HK-2 (cell line): Measurements from ENCODE around the gene RAB6A.
A peak's percentile ranks its signal among the peaks of the same experiment; 100 is the strongest.
"Not testable (repeated sequence)": the region's sequence is repeated elsewhere in the genome, so short reads cannot be mapped to it uniquely, and the experiment has no call there.

Experiments used
- DNase-seq: peaks from one replicate; pipeline ENCODE4 v3.0.0-alpha.2; 2018; ENCODE audit not compliant: unreplicated experiment

The RAB6A gene

DNA sequence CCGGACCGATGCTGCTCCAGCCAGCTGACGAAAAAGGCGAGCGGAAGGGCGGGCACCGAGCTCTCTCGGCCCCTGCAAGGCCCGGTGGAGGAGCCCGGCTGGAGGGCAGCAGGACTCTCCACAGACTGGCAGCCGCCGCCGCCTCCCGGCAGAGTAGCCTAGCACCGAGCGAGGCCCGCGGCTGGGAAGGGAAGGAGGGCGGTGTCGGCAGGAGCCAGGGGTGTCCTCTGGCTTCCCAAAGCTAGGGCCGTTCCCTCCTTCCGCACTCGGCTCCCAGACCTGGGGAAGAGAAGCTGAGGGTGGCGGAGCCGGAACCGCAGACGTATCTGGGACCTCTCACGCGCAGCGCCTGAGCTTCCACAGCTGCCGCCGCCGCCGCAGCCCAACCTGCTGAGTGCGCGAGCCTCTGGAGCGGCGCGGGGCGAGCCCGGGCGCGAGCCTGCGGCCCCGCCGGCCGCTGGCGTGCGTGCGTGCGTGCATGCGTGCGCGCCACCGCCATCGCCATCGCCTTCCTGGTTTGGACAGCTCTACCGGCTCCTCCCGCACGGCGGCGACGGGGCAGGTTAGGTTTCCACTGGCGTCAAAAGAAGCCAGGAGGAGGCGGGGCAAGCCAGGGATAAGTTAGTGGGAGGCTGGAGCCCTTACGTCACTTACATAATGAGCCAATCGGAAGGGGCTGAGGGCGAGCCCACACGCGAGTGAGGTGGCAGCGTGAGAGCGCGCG lies at the start of gene RAB6A:
Gene RAB6A (minus strand): TSS at position 396 of the 724 bp plus-strand sequence. CDS start 439 bp downstream, outside the sequence.
- peak; percentile 98 for DNase-seq

DNA sequence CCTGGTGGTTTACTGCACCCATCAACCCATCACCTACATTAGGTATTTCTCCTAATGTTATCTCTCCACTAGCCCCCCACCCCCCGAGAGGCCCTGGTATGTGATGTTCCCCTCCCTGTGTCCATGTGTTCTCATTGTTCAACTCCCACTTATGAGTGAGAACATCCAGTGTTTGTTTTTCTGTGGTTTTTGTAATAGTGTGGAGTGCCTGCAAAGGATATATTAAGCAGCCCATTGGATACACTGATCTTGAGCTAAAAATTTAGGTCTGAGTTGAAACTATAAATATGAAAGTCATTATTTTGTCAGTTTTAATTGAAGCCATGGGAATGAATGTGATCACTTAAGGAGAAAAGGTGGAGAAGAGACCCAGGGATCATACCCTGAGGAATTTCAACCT lies 49.8 kb upstream of the RAB6A start:
- no peak for DNase-seq

DNA sequence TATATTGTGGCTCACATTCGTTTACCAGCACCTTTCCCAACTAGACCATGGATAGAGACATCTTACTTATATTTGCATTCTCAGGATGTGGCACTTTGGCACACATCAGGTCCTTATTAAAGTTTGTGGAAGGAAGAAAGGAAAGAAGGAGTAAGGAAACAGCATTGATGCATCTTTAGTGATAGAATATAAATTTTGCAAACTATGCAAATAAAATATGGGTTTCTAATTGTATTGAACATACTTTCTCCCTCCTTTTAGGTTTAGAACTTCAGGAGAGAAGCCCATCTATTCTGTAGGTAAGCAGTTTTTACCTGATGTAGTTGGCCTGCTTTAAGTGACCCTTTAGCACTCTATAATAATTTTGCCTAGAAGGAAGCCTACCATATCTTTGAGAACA lies 47.2 kb upstream of the RAB6A start:
- DNase-seq = no peak

DNA sequence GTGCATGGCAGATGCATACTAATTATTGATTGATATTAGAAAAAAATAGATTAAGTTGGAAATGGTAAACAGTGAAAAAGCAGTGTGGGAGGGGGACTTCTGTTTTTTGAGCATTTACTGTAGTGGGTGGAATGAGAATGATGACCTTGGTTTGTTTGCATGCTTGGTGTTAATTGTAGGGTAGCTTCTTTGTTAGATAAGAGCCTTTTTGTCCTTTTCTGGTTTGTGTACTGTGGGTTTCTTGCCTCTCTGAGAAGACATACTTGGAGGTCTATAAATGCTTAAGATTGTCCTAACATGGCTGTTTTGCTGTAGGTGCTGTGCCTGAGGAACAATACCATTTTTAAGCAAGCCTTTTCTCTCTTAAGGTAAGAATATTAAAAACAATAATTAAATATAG lies 43.8 kb upstream of the RAB6A start:
- no peak for DNase-seq

DNA sequence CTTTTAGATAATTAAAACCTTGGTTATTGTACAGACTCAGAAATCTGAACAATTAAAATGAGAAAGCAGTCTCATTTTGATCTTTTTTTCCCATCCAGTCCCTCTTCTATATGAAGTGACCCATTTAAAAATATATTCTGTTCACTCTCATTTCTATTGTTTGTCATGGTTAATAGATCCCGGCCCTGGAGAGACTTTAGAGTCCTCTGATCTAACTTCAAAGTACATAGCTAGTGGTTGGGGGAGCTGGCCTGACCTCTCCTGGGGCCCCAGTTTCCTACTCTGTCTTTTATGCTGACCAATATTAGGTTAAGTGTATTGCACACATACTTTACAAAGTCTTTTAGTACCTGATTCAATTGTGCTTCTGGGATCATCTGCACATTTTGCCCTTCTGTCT lies 40.3 kb upstream of the RAB6A start:
- DNase-seq = no peak

DNA sequence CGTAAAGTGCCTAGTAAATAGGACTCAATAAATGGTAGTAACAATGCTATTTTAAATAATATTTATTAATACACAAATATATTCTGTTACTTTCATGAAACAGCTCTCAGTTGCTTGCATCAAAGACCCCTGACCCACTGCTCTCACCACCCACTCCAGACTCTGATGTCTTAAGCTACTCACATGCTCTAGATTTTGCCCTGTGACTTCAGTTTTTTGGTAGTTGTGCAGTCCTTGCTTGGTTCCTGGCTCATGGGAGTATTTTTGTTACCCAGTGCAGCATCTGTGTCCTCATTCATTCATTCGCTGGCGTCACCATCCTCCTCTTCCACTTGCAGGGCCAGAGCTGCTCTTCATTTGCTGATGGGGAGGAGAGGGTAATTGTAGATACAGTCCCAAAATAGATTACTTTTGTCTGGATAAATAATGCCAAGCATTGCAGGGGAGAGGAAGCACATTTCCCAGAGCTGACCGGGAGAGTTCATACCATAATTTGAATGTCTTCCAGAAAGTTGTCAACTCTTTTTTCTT lies 39.5 kb upstream of the RAB6A start:
- DNase-seq = no peak

GRCh38 chr11:73797457-73797856 lies 36.6 kb upstream of the RAB6A start:
- no peak for DNase-seq

GRCh38 chr11:73795925-73796632 lies 35.2 kb upstream of the RAB6A start:
- DNase-seq = no peak

DNA sequence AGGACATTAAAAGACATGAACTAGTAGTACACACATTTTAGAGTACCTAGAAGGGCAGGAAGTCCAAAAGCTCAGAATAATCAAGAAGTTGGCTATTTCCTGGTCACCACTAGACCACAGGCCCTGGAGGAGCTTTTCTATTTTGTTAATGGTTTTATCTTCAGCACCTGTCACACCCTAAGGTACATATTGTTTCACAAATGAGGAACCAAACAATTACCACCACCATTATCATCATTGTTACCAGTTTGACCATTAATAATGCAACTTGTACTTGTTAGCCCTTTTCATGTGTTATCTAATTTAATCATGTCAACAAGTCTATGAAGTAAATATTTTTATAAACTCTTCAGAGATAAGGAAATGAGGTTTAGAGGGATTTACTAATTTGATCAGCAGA lies 31.7 kb upstream of the RAB6A start:
- DNase-seq = no peak

GRCh38 chr11:73789279-73789670 lies 28.4 kb upstream of the RAB6A start:
- DNase-seq = no peak

DNA sequence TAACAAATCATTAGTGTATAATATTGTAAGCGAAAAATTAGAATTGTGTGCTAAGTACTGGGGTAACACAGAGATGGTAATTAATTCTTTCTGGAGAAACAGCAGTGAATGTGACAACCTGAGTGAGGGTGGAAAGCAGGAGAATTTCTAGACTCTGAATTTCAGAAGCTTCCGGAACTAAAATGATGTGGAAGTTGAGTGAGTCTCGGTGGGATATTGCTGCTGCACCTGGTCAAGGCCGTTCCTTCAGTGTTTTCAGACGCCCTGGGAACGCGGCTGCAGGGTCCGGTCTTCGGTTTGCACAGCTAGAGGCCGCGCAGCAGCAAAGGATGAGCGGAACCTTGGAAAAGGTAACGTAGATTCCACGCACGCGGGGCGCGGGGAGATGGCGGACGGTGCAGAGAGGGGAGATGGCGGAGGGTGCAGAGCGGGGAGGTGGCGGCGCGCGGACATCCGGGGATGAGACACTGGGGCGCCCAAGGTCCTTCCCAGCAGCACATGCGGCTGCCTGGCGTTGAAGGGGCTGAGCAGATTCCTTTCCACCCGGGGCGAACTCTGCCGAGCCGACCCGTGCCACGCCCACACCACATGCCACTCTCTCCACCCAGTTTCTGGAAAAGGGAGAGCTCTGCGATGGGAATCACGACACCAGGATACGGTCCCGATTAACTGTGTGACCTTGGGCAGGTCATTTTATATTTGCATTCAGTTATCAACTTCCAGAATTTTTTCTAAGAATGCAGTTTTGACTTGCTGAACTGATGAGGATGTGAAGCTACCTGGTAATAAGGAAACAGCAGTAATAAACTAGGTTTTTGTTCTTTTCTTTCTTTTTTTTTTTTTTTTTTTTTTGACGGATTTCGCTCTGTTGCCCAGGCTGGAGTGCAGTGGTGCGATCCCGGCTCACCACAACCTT lies 27.0 kb upstream of the RAB6A start, which contains the start of gene MRPL48:
Gene MRPL48 (plus strand): TSS at position 232 of the 916 bp plus-strand sequence. CDS start 98 bp downstream, at position 330.
- DNase-seq = peak; percentile 88

DNA sequence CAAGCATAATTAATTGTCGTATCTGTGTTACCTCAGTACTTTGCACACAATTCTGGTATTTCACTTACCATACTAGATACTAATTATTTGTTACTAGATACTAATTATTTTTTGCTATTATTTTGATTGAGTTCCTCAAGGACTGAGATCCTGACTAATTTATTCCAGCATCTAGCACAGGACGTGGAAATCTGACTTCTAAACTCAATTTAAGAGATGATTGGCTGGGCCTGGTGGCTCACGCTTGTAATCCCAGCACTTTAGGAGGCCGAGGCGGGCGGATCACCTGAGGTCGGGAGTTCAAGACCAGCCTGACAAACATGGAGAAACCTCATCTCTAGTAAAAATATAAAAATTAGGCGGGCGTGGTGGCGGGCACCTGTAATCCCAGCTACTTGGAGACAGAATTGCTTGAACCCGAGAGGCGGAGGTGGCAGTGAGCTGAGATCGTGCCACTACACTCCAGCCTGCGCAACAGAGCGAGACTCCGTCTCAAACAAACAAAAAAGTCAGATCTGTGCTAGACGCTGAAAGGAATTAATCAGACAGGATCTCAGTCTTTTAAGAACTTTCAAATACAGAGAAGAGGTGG lies 26.3 kb upstream of the RAB6A start:
- DNase-seq = peak; percentile 2

DNA sequence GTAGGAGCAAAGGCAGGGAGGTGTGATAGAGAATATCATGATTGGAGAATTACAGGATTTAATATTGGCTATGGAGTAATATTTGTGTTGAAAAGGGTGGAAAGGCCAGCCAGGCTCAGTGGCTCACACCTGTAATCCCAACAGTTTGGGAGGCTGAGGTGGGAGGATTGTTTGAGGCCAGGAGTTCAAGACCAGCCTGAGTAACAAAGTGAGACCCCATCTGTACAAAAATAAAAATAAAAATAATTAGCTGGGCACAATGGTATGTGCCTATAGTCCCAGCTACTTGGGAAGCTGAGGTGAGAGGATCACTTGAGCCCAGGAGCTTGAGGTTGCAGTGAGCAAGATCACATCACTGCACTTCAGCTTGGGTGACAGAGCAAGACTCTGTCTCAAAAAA lies 24.6 kb upstream of the RAB6A start:
- DNase-seq = not testable (repeated sequence)

- DNase-seq = no peak
Measured at GRCh38 chr11:73784734-73785133, 23.9 kb upstream of the RAB6A start.

GRCh38 chr11:73784080-73784634 lies 23.3 kb upstream of the RAB6A start:
- DNase-seq = no peak

DNA sequence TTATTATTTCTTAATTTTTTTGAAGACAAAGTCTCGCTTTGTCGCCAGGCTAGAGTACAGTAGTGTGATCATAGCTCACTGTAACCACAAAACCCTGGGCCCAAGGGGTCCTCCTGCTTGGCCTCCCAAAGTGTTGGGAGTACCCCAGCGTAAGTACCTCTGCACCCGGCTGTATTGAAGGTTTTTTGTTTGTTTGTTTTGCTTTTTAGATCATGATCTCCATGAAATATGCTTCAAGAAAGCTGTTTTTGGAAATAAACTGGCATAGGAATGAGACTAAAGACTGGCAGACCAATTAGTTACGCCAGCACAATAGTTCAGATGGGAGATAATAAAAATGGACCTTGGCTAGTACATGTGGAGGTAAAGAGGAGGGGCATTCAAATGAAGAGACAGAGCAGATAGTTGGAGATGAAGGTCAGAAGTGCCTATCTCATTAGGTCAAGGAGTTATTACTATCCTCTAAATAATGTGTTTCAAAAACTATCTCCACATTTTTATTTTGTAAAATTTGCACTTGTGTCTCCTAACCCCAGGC lies 22.7 kb upstream of the RAB6A start:
- DNase-seq = no peak

DNA sequence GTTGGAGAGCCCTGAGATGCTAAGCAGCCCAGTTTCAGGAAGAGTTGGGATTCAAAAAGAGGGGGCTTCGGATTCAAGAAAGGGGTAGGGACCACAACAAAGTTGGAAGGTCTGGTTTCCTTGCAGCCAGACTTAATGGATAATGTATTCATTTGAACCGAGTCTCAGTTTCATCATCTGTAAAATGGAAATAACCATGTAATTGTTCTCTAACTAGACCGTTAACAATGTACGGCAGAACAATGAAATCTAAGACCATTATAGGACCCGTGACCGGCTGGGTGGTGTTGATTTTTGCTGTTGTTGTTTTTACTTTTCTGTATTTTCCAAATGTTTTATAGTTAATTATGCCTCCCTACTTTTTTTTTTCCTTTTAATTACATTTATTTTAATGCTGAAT lies 20.4 kb upstream of the RAB6A start:
- DNase-seq = no peak

- peak; percentile 97 for DNase-seq
Measured at GRCh38 chr11:73779084-73779902, 18.4 kb upstream of the RAB6A start.

GRCh38 chr11:73770811-73771210 lies 9.9 kb upstream of the RAB6A start:
- not testable (repeated sequence) for DNase-seq

DNA sequence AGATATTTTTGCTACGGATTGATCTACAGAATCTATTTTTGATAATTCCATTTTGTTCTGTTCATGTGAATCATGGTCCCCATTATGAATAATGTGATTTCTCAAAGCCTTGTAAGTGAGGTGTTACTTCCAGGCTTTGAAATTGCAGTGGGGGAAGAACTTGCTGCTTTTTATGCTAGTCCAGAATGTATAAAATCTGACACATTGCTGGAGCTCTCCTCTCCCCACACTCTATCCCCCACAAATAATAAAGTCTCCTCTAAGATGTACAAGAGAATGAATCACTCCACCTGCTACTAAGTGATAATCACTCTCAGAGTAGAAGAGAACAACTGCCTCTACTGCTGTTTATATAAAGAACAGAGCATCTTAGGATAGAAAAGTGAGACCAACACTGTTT lies 5.9 kb upstream of the RAB6A start:
- no peak for DNase-seq
